GM21528 (cell line): ENCODE data around the gene EML5.
"Not testable (repeated sequence)": the region's sequence is repeated elsewhere in the genome, so short reads cannot be mapped to it uniquely, and the experiment has no call there.

Experiments
- ATAC-seq: cut with Tn5 transposase; IDR thresholded peaks from one replicate; pipeline ENCODE4 v1.9.1; 2021; ENCODE audit warnings: mild to moderate bottlenecking, moderate library complexity; ENCODE audit not compliant: unreplicated experiment, low FRiP score

The EML5 gene

GRCh38 chr14:88792473-88793258 is at the start of gene EML5:
Gene EML5, minus strand, starts transcription at chr14:88792953. Its CDS starts 450 bp downstream, at chr14:88792503.
- ATAC-seq, result peak; percentile 94

DNA sequence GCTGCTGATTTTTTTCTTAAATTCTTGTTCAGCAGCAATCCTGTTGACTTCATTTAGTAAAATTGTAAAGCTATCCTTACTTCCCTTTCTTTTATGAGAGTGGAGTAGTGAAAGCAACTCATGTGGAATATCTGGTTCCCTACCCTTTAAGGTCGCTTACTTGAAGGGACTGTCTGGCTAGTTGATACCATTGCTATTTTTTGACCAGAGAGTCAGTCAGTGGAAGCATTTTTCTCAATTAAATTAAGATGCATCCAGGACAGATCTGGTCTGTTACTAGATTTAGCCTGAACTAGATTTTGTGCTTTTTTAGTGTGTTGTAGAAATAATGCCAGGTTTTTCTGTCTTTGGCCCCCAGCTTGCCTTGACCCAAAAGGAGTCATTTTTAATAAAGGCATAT is 49.7 kb upstream of the EML5 start:
- ATAC-seq, result no peak

GRCh38 chr14:88841741-88842140 is 49.0 kb upstream of the EML5 start:
- ATAC-seq, result no peak

DNA sequence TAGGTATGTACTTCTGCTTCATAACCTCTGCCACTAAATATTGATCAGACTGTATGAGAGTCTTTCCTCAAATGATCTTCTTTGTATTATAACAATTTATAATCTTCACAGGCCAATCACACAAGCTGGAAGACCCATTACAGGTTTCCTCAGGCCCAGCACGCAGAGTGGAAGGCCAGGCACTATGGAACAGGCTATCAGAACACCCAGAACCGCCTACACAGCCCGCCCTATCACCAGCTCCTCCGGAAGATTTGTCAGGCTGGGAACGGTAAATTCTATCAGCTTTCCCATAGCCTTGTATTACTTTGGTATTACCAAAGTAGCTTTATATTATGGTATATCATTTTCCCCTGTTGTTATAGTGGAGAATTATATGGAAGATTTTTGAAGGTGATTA is 48.2 kb upstream of the EML5 start:
- ATAC-seq, result no peak

- ATAC-seq, result no peak
Measured at GRCh38 chr14:88838015-88838414, 45.3 kb upstream of the EML5 start.

- ATAC-seq, result no peak
Measured at GRCh38 chr14:88837495-88837894, 44.7 kb upstream of the EML5 start.

DNA sequence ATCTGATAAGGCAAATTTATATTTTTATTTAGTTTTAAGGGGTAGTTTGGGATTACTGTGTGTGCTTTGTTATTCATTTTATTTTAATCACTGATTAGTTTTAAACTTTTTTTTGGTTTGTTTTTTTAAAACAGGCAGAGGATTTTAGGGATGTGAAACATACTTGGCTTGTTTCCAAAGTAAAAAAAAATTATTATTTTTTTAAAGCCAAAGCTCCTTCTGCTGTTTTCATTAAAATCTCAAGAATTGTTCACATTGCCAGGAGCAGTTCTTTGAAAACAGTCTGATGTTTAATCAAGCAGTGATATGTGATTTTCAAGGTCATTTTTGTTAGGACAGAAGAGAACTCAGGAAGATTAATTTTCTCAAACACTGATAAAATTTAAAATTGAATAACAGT is 42.9 kb upstream of the EML5 start:
- ATAC-seq, result no peak

- no peak for ATAC-seq
Measured at GRCh38 chr14:88834883-88835431, 42.2 kb upstream of the EML5 start.

DNA sequence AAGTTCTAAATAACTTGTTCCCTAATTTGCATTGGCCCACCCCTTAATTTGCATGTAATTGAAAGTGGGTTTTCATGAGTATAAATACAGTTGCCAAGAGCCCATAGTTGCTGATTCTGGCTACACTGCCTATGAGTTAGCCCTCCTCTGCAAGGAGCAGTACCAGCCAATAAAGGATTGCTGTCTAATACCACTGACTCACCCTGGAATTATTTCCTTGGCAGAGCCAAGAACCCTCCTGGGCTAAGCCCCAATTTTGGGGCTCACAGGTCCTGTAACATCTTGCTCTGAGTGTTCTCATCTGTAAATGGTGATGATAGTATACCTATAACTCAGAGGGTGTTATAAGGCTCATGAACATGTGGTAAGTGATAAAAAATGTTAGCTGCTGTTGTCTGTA is 38.5 kb upstream of the EML5 start:
- ATAC-seq, result no peak

DNA sequence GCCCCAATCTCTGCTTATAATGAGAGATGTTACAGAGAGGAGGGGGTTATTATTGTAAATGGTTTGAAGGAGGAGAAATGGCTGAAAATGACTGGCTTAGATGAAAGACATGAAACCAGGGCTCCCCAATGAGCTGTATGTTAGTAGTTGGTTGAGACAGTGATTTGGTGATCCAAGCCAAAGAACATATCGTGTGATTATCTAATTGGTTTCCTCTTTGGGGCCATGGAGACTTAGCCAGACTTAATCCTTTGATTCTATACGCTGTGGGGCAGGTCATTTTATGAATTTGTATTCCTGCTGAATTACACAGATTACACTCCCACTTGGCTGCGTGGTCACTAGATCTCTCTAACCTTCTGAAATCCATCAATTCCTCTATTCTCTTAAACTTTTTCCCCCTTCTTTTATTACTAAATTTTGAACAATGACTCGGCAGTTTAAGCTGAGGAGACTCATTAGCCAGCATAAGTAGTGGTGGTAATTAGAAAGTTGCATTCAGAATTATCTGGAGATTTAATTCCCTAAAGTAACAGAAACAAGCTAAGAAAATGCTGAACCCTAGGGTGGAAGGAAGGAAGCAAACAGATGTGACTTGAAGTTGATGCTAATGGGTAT is 37.0 kb upstream of the EML5 start:
- ATAC-seq, result no peak

DNA sequence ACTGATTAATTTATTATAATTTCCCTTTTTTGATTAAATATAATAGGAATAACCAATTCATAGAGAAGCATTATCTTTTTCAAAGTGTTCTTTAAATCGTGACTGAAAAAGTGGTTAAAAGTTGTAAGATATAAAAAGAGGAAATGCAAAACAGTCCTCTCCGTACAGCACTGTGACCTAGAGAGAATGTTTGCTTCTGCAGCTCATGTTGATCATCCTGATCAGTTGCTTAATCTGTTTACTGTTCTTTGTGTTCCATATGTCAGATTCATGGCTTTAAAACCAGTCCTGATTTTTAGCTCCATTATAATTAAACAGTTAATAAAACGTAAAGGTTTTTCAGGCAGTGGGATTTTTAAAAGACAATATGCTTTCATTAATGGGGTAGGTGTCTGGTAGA is 36.4 kb upstream of the EML5 start:
- no peak for ATAC-seq

DNA sequence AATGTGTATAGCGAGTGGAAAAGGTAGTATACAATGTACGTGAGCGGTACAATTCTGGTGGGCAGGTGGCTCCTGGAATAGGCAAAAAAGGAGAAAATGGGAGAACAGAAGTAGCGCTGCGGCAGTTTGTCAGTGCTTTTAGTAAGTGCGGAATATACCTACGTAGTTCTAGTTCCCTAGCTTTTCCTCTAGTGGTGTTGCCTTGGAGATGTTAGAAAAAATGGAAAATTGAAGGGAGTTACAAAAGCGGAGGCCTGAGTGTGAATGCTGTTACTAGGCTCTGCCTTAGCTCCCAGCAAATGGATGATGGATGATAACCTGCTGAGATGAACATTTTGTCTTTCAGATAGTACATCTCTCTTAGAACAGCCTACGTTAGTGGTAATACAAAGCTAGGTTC is 32.8 kb upstream of the EML5 start:
- no peak for ATAC-seq

DNA sequence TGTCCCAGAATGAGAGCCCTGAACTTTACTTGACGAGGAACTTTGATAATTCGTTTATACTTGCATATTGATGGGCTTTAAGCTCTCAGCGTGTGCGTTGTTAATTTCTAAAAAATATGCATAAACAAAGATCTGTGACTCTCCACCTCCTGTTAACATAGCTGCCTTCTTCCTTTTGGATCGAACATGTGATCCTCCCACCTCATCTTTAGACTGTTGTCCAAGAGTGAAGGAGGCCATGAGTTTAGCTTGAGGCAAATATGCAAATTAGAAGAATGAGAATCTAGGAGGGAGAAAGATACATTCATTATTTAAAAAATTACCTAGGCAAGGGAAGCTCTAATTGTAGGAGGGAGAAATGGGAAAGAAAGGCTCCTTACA is 32.3 kb upstream of the EML5 start:
- no peak for ATAC-seq

DNA sequence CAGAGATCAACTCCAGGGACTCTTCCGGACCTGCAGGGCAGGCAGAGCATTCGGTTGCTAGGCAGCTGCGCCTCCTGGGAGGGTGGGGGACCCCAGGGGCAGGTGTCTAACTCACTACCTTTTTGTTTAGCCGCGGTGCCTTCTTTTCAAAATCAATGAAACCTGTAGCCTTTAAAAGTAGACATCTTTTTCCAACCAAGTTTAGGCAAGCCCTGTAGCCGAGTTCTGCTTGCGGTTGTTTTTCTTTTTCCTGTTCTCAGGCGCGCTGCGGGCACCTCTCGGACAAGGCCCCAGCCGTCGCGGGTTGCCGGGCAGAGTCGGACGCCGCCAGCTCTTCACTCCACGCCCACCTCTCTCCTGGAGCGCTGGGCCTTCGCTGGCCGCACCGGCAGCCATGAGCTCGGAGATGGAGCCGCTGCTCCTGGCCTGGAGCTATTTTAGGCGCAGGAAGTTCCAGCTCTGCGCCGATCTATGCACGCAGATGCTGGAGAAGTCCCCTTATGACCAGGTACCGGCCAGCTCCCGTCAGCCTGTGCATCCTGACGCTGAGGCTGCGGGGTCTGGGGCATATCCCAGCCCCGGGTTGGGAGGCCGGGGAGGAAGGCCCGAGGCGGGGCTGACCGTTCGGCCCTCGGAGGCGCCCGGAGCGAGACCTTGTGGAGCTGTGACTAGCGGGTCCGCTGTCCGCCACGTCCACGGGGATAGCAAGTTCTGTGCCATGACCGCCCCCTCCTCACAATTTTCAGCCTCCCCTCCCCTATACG is 31.7 kb upstream of the EML5 start, which contains the start of gene TTC8:
Gene TTC8, plus strand, starts transcription at position 338 of the 764 bp plus-strand sequence. Its CDS starts 57 bp downstream, at position 395.
- ATAC-seq, result peak; percentile 100

- ATAC-seq, result peak; percentile 1
Measured at GRCh38 chr14:88823968-88824313, 31.2 kb upstream of the EML5 start.

- ATAC-seq, result no peak
Measured at GRCh38 chr14:88821888-88822287, 29.1 kb upstream of the EML5 start.

GRCh38 chr14:88821378-88821777 is 28.6 kb upstream of the EML5 start:
- no peak for ATAC-seq

DNA sequence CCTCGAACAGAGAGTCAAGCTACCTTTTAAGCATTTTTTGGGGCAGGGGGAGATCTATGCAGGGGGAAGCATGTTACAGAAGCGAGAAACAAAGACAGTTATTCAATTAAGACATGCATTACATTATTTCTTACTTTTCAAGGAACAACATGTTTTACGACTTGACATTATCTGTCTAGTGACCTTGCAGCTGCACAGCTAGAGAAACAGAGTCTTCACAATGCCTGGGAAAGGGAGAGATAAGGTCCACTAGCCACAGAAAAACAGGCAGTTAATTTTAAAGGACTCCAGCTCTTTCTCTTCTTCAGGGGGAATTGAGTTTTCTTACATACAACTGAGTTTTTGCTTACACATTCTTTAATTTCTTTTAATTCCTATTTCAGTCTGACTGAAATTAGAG is 26.9 kb upstream of the EML5 start:
- ATAC-seq, result not testable (repeated sequence)

- no peak for ATAC-seq
Measured at GRCh38 chr14:88818018-88818417, 25.3 kb upstream of the EML5 start.

- ATAC-seq, result no peak
Measured at GRCh38 chr14:88815980-88816379, 23.2 kb upstream of the EML5 start.

GRCh38 chr14:88808359-88808758 is 15.6 kb upstream of the EML5 start:
- ATAC-seq, result no peak
